HG03442 (cell line): Measurements from ENCODE around the gene TCN2.
"Not testable (repeated sequence)": the region's sequence is repeated elsewhere in the genome, so short reads cannot be mapped to it uniquely, and the experiment has no call there.

Experiments used
- ATAC-seq: cut with Tn5 transposase; IDR thresholded peaks from one replicate; pipeline ENCODE4 v1.9.1; 2021; ENCODE audit warnings: mild to moderate bottlenecking, moderate library complexity; ENCODE audit not compliant: unreplicated experiment

The TCN2 gene

DNA sequence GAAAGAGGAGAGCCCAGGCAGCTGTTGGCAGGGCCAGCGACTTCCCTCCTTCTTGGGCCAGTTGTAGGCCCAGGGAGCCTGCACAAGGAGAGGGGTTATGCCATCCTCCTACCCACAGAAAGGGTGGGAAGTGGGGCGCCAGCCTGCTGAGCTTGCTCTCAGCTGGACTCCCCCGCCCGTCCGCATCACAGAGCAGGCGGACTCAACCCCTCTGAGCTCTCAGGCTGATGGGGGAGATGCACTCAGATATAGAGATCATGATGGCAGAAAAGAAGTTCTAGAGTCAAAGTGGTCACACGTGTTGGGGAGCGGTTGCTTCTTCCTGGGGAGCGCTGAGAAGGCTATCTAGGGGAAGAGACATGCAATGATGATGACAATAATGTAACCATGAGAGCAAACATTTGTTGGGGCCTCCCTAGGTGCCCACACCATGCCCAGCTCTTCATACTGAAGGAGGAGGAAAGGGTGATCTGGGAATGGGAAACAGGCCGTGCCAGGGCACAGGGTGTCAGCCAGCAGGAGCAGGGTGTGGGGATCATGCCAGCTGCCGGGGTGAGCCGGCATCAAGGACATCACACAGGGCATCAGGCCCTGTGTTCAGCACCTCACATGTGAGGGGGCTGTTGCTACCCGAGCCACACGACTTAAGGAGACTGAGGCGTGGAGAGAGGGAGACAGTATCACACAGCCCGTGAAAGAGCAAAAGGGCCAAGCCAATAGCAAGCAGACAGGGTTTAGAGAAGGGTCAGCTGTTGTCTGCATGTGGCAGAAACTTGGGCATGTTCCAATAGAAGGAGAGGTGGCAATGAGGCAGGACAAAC is 36.3 kb downstream of the TCN2 start:
- no peak for ATAC-seq

- ATAC-seq, result no peak
These were observed 39.7 kb downstream of the TCN2 start for GRCh38 chr22:30646518-30647160.

GRCh38 chr22:30647536-30647935 is 40.6 kb downstream of the TCN2 start:
- no peak for ATAC-seq

GRCh38 chr22:30648825-30649224 is 41.9 kb downstream of the TCN2 start:
- no peak for ATAC-seq

DNA sequence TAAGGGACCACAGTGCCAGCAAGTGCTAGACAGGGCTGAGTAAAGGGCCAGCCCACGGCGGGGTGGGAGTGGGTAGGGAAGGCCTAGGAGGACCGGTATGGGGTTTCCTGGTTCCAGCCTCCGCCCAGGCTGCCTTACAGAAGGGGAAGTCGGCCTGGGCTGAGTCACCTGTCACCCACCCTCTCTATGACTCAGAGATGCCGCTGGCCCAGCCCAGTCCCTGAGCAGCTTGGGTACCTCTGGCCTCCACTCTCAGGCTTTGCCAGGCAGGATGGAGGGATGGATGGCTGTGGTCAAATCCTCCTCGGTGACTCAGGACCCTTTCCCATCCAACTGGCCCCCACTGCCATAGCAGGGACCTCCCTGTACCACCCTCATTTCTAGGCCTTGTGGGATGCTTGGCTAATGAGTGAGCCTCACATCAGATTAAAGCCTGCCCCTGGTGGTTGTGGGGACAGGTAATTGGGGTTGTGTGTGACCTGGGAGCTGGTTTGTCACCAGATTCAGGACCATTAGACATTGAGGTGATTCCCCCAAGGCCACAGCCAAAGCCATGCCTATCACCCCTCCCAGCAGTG is 42.5 kb downstream of the TCN2 start:
- peak; percentile 71 for ATAC-seq

- ATAC-seq, result no peak
These were observed 43.6 kb downstream of the TCN2 start for GRCh38 chr22:30650508-30651116.

DNA sequence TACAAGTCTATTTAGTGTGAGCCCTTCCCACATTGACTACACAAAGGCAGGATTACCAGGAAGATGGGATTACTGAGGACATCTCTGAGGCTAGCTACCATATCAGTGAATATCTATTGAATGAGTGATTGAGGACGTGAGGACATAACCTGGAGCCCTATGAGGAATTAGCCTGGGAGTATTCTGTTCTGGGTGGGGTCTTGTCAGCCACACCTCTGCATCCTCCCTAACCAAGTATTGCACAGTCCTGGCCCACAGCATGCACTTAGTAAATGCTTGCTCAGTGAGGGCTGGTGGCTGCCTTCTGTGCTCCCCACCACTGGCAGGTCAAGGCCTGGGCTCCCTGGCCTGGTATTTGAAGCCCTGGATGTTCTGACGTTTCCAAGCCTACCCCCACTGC is 45.9 kb downstream of the TCN2 start:
- ATAC-seq, result no peak

DNA sequence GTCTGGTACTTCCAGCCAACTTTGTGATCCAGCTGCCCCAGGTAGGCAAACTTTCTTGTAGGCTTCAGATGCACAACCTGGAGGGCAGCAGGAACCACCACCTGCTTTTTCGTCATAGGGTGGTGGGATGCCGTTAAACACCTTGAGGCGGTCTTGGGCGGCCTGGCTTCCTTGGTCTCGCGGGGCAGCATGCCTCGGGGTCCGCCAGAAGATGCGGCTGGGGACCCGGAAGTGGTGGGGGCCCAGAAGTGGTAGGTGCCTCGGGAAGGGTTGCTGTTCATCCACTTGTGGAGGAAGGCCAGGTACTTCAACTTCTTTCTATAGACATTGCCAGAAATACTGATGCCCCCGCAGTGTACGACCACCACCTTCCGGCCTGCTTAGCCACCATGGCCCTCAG is 47.4 kb downstream of the TCN2 start:
- no peak for ATAC-seq

DNA sequence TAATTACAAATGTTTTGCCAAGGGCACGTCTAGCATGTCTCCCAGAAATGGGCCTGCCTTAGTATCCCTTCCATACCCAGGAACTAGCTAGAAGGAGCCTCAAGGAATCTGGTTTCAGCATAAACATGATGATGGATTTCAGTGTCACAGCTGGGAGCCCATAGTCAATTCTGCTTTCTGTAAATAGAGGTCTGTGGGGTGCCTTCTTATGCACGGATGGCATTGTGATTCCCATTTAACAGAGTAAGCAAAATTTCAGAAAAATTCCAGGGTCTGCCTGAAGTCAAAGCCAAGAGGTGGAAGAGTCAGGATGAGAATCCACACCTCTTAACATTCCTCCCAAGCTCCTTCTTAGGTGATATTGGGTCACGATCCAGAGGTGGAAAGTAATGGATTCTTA is 48.6 kb downstream of the TCN2 start:
- no peak for ATAC-seq

GRCh38 chr22:30662040-30662439 is 55.1 kb downstream of the TCN2 start:
- no peak for ATAC-seq

DNA sequence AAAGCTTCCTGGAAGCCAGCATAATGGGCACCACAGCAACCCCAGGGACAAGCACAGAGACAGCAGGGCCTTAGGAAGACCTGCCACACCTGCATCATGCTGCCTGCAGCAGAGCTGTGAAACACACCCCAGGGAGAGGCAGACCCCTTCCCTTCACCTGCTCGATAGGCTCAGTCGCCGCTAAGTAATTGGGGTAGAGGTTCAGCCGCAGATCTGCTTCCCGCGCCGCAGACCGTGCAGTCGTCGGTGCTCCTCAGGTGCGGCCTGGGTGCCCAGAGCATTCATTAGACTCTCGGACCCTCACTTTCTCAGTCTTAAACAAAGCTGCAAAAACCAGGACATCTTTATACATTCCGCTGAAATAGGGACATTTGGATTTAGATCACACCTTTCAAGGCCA is 57.8 kb downstream of the TCN2 start:
- no peak for ATAC-seq

DNA sequence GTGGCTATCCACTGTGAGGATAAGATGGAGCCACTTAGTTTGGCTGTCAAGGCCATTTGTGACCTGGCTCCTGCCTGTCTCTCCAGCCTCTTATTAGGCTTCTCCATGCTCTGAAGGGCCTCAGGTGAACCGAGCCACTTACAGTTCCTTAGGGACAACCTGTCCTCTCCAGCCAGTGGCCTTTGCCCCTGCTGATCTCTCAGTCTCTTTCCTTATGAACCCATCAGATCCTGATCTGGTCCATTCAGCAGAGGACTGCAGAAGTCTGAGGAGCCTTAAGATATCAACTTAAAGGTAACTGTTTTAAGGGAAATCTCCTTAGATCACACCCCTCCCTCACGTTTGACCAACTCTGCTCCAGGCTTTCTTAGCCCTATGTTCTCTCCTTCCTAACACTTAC is 58.3 kb downstream of the TCN2 start:
- no peak for ATAC-seq

- ATAC-seq, result no peak
These were observed 58.8 kb downstream of the TCN2 start for GRCh38 chr22:30665786-30666185.

DNA sequence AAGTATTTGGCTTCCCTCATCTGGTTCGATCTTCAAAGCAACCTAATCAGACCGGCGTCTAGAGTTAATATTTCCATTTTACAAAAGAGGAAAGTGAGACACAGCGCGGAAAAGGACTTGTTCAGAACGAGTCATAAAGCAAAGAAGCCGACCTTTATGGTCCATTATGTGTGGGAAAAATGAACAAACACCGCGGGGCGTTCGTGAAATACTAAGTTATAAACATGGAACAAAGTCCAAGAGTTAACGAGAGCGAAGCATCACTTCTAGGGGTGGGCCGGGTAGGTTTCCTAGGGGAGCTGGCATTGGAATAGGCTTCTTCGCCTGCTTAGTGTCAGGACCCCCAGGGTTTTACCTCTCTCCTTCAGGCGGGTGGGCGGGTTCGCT is 60.1 kb downstream of the TCN2 start:
- ATAC-seq, result no peak

DNA sequence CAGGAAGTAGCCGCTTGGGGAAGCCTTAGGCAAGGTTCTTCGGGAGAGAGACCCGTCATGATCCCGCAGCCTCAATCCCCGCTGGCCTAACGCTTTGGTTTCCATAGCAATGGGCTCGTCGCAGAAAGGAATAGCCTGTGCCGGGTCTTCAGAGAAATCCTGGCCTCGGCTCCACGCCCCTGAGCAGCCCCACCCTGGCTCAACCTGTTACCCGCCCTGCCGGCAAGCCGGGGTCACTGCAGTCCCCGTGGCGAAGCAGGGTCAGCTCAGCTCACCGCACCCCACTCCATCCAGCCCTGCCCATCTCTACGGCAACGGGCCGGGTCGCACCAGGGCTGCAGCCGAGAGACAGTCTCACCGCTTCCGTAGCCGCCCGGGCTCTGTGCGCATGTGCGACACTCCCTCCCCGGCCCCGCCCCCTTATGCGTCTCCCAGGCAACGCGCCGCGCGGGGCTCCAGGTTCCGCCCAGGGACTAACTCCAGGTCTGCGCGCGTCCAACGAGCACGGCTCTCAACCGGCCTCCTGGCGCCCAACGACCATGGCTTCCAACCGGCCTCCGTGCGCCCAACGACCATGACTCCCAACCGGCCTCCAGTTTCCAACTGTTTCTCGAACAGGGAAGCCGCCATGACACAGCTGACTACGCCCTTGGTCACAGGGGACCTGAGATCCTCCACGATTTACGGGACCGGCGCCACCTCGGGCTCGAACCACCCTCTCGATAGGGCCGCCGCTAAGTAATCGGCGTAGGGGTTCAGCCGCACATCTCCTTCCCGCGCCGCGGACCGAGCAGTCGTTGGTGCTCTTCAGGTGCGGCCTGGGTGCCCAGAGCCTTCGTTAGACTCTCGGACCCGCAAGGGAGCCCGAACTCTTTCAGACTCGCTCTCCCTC is 60.8 kb downstream of the TCN2 start, which contains the start of gene DUSP18:
Gene DUSP18, minus strand, starts transcription at position 382 of the 892 bp plus-strand sequence. CDS start 3,872 bp downstream, outside the sequence.
- ATAC-seq, result peak; percentile 87

DNA sequence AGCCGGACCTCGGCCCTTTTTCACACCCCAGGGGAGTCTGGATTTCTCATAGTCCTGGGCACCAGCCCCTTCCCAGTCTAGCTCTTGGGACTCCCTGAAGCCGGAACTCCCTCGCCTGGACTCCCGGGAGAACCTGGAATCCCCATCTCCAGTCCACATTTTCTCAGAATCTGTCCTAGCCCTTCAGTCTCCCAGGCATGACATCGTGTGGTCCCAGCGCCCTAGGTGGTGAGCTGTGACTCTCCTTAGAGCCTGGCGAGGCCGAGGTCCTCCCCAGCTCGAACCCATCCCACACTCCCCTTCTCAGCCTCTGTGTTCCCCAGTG is 61.4 kb downstream of the TCN2 start:
- ATAC-seq, result no peak

DNA sequence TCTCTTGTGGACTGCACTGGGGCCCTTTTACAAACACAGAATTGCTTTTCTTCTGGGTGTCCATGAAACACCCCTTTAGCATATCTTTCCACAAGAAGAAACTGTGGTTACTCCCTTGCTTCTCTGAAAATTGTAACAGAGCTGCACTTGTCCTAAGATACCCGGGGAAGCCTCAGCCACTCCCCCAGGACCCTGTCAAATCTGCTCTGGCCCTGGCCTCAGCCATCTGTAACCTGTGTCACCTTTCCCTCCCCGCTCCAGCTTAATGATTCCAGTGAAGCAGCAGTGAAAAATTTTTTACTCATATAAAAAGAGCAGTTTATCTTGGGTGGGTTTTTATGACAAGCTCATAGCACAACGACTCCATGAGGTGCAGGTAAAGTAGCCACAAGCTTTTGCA is 64.1 kb downstream of the TCN2 start:
- ATAC-seq, result no peak

DNA sequence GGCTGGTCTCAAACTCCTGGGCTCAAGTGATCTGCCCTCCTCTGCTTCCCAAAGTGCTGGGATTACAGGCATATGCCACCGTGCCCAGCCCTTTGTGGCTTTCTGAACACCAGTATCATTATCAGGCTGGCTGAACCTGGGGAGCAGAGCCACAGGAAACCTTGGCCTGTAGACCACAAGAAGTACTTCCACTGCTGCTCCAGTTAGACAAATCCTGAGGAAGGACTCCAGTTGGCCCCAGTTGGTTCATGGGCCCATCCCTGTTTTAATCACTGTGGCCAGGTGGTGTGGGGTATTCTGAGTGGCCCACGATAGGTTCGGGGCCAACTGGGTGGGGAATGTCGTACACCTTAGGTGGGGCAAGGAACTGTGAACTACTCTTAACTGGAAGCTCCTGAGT is 66.2 kb downstream of the TCN2 start:
- ATAC-seq, result no peak

GRCh38 chr22:30674482-30674881 is 67.5 kb downstream of the TCN2 start:
- no peak for ATAC-seq

- no peak for ATAC-seq
These were observed 68.5 kb downstream of the TCN2 start for GRCh38 chr22:30675436-30675835.

- not testable (repeated sequence) for ATAC-seq
These were observed 69.6 kb downstream of the TCN2 start for GRCh38 chr22:30676565-30676964.
